Neural crest cell (in vitro differentiated cells): ENCODE results near the gene WWOX. TPM values are rescaled to one million over a fixed set of nuclear protein-coding genes. Genes with fewer than 3 reads are reported as not detected.

Source experiments
- DNase-seq: peaks from one replicate; pipeline ENCODE4 v3.0.0; 2021; ENCODE audit warnings: low read depth, mixed read lengths, low spot score
- H3K27ac Mint-ChIP-seq: one replicate; pipeline ENCODE4 v1.8.0; 2021; ENCODE audit warnings: mild to moderate bottlenecking, mixed read lengths; ENCODE audit not compliant: unreplicated experiment
- H3K27me3 Mint-ChIP-seq: 2 replicates; pipeline ENCODE4 v1.8.0; 2021; ENCODE audit warnings: low read depth, mild to moderate bottlenecking, mixed read lengths
- H3K36me3 Mint-ChIP-seq: 2 replicates; pipeline ENCODE4 v1.8.0; 2021; ENCODE audit warnings: low read depth, mild to moderate bottlenecking, mixed read lengths
- H3K4me1 Mint-ChIP-seq: 2 replicates; pipeline ENCODE4 v1.8.0; 2021; ENCODE audit warnings: mixed read lengths
- H3K4me3 Mint-ChIP-seq: one replicate; pipeline ENCODE4 v1.8.0; 2021; ENCODE audit warnings: mild to moderate bottlenecking, mixed read lengths
- H3K9me3 Mint-ChIP-seq: 2 replicates; pipeline ENCODE4 v1.8.0; 2021; ENCODE audit warnings: mixed read lengths
- CTCF ChIP-seq: fragments of 200-600 bp; sonication (generic); conservative IDR thresholded peaks from 2 replicates; pipeline ENCODE4 v1.5.0; 2021; ENCODE audit warnings: antibody characterized with exemption, mild to moderate bottlenecking
- total RNA-seq: library from RNA; stranded (reverse); gene quantifications from 2 replicates; pipeline ENCODE4 v1.2.1, GENCODE V29; 2021

WWOX gene
- total RNA-seq, 1 donor from 2014 or later, result 30.5 TPM

- TF ChIP-seq CTCF, result no peak
- Mint-ChIP-seq H3K27ac (peak overlapping the region; percentile 94), H3K4me3 (no peak overlapping the region), H3K9me3 (no peaks in the 10 kb centered on the region), H3K4me1 (peaks cover 11% of the 10 kb centered on the region), H3K36me3 (no peaks in the 10 kb centered on the region), H3K27me3 (no peaks in the 10 kb centered on the region)
- no peak for DNase-seq
These were observed 344.3 kb downstream of the WWOX start for GRCh38 chr16:78443542-78444364.

- Mint-ChIP-seq H3K4me1 (peaks cover 11% of the 10 kb centered on the region), H3K27me3 (no peaks in the 10 kb centered on the region), H3K9me3 (no peaks in the 10 kb centered on the region), H3K36me3 (no peaks in the 10 kb centered on the region), H3K4me3 (no peak overlapping the region), H3K27ac (no peak overlapping the region)
- DNase-seq, result no peak
- no peak for TF ChIP-seq CTCF
These were observed 346.4 kb downstream of the WWOX start for GRCh38 chr16:78445818-78446217.

- no peak for TF ChIP-seq CTCF
- Mint-ChIP-seq H3K27ac (no peak overlapping the region), H3K27me3 (no peaks in the 10 kb centered on the region), H3K4me3 (no peak overlapping the region), H3K9me3 (no peaks in the 10 kb centered on the region), H3K36me3 (no peaks in the 10 kb centered on the region), H3K4me1 (peaks cover 11% of the 10 kb centered on the region)
- DNase-seq, result no peak
These were observed 347.0 kb downstream of the WWOX start for GRCh38 chr16:78446486-78446885.

- no peak overlapping the region for H3K27ac Mint-ChIP-seq
- peaks cover 11% of the 10 kb centered on the region for H3K4me1 Mint-ChIP-seq
- TF ChIP-seq CTCF, result no peak
- H3K4me3 Mint-ChIP-seq, result no peak overlapping the region
- DNase-seq, result no peak
- no peaks in the 10 kb centered on the region for H3K36me3 Mint-ChIP-seq
- peaks cover 2% of the 10 kb centered on the region for H3K9me3 Mint-ChIP-seq
- H3K27me3 Mint-ChIP-seq, result no peaks in the 10 kb centered on the region
These were observed 347.6 kb downstream of the WWOX start for GRCh38 chr16:78446992-78447563.

- no peak for DNase-seq
- no peak overlapping the region for H3K27ac Mint-ChIP-seq
- no peak overlapping the region for H3K4me3 Mint-ChIP-seq
- H3K4me1 Mint-ChIP-seq, result peaks cover 7% of the 10 kb centered on the region
- peaks cover 2% of the 10 kb centered on the region for H3K9me3 Mint-ChIP-seq
- H3K36me3 Mint-ChIP-seq, result no peaks in the 10 kb centered on the region
- H3K27me3 Mint-ChIP-seq, result no peaks in the 10 kb centered on the region
- no peak for TF ChIP-seq CTCF
These were observed 349.3 kb downstream of the WWOX start for GRCh38 chr16:78448658-78449271.
